Ishikawa (cell line): Measurements from ENCODE around the gene IGLON5.

ENCODE experiments used
- CEBPB ChIP-seq: IDR thresholded peaks from 2 replicates; pipeline ENCODE4 v1.6.1; 2012
- CREB1 ChIP-seq: IDR thresholded peaks from 2 replicates; pipeline ENCODE4 v1.6.1; 2012; ENCODE audit warnings: low read depth
- EP300 ChIP-seq: IDR thresholded peaks from 2 replicates; pipeline ENCODE4 v1.6.1; 2012; ENCODE audit warnings: borderline replicate concordance
- RAD21 ChIP-seq: IDR thresholded peaks from 2 replicates; pipeline ENCODE4 v1.6.1; 2012; ENCODE audit warnings: low read depth
- TAF1 ChIP-seq: IDR thresholded peaks from 2 replicates; pipeline ENCODE4 v1.6.1; 2012; ENCODE audit warnings: low read depth, mild to moderate bottlenecking
- TF ChIP-seq, protein P1 (sequence below): IDR thresholded peaks from 2 replicates; pipeline ENCODE4 v1.6.1; 2012; ENCODE audit warnings: low read depth, mild to moderate bottlenecking

DNA sequence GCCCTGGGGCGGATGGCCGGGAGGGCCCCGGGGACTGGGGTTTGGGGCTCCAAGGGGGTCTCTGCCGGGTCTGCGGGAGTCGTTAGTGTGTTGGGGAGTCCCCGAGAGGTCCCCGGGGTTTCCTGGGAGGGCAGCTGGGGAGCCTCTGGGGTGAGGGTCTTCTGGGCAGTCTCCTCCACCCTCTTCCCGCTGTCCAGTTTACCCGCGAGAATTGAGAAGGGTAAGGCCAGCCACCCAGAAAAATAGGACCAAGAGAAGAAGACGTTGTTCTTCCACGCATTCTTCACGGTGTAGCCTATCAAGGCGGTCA, 55.8 kb downstream of the IGLON5 start:
- no peak for TF ChIP-seq EP300
- TF ChIP-seq CREB1 = no peak
- TF ChIP-seq CEBPB = no peak
- no peak for TF ChIP-seq RAD21
- TF ChIP-seq, protein P1, sequence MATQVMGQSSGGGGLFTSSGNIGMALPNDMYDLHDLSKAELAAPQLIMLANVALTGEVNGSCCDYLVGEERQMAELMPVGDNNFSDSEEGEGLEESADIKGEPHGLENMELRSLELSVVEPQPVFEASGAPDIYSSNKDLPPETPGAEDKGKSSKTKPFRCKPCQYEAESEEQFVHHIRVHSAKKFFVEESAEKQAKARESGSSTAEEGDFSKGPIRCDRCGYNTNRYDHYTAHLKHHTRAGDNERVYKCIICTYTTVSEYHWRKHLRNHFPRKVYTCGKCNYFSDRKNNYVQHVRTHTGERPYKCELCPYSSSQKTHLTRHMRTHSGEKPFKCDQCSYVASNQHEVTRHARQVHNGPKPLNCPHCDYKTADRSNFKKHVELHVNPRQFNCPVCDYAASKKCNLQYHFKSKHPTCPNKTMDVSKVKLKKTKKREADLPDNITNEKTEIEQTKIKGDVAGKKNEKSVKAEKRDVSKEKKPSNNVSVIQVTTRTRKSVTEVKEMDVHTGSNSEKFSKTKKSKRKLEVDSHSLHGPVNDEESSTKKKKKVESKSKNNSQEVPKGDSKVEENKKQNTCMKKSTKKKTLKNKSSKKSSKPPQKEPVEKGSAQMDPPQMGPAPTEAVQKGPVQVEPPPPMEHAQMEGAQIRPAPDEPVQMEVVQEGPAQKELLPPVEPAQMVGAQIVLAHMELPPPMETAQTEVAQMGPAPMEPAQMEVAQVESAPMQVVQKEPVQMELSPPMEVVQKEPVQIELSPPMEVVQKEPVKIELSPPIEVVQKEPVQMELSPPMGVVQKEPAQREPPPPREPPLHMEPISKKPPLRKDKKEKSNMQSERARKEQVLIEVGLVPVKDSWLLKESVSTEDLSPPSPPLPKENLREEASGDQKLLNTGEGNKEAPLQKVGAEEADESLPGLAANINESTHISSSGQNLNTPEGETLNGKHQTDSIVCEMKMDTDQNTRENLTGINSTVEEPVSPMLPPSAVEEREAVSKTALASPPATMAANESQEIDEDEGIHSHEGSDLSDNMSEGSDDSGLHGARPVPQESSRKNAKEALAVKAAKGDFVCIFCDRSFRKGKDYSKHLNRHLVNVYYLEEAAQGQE = no peak
- TF ChIP-seq TAF1 = no peak
